ENCODE results near the gene OGT. TPM values are rescaled to one million over a fixed set of nuclear protein-coding genes. Genes with fewer than 3 reads are reported as not detected.

The OGT gene
- total and polyA plus RNA-seq, 10 of the 15 experiments (the other 5 are each of a cell fraction or from before 2014, with no cell fraction given) = 38.2 to 671 (median 107) TPM

DNA sequence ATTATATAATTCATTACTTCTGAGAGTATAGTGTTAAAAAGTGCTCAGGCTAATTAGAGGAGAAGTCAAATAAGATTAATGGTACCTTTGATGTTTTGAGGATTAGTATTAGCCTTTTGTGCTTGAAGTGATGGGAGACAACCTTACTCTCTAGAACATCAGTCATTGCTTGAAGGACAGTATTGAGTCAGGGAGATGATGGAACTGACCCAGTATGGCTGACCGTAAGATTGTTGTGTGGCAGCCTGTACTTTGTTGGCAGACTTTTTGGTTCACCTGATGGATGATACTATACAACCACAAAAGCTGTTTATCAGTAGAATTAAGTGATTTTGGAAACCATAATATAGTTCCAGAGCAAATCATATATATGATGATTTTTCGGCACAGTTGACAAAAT lies 9.9 kb downstream of the OGT start:
- BruUV-seq (replicated peaks) = no TSS peak
- TF ChIP-seq POU2F2 (IDR thresholded peaks at IDR 0.05; ENCODE audit: borderline replicate concordance, low read depth, low read length) (no peak), CEBPB (IDR thresholded peaks at IDR 0.05; ENCODE audit: borderline replicate concordance in 1 of 2, low read depth in 2 of 2, low read length in 2 of 2) (no peak), ZBED1 (IDR thresholded peaks at IDR 0.05; ENCODE audit: borderline replicate concordance) (no peak), NKRF (conservative IDR thresholded peaks at IDR 0.05) (no peak), ZSCAN29 (IDR thresholded peaks at IDR 0.05) (no peak), MTA2 (IDR thresholded peaks at IDR 0.05; ENCODE audit: low read depth) (no peak), STAT1 (conservative IDR thresholded peaks at IDR 0.05) (no peak), PBX3 (IDR thresholded peaks at IDR 0.05; ENCODE audit: insufficient replicate concordance, low read depth, low read length) (no peak), SMC3 (IDR thresholded peaks at IDR 0.05; ENCODE audit: borderline replicate concordance, low read length) (no peak), BMI1 (IDR thresholded peaks at IDR 0.05; ENCODE audit: borderline replicate concordance) (no peak), SMARCA5 (IDR thresholded peaks at IDR 0.05) (no peak), KDM1A (IDR thresholded peaks at IDR 0.05; ENCODE audit: borderline replicate concordance) (no peak)
- TF ChIP-seq, protein P1, sequence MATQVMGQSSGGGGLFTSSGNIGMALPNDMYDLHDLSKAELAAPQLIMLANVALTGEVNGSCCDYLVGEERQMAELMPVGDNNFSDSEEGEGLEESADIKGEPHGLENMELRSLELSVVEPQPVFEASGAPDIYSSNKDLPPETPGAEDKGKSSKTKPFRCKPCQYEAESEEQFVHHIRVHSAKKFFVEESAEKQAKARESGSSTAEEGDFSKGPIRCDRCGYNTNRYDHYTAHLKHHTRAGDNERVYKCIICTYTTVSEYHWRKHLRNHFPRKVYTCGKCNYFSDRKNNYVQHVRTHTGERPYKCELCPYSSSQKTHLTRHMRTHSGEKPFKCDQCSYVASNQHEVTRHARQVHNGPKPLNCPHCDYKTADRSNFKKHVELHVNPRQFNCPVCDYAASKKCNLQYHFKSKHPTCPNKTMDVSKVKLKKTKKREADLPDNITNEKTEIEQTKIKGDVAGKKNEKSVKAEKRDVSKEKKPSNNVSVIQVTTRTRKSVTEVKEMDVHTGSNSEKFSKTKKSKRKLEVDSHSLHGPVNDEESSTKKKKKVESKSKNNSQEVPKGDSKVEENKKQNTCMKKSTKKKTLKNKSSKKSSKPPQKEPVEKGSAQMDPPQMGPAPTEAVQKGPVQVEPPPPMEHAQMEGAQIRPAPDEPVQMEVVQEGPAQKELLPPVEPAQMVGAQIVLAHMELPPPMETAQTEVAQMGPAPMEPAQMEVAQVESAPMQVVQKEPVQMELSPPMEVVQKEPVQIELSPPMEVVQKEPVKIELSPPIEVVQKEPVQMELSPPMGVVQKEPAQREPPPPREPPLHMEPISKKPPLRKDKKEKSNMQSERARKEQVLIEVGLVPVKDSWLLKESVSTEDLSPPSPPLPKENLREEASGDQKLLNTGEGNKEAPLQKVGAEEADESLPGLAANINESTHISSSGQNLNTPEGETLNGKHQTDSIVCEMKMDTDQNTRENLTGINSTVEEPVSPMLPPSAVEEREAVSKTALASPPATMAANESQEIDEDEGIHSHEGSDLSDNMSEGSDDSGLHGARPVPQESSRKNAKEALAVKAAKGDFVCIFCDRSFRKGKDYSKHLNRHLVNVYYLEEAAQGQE (IDR thresholded peaks at IDR 0.05; ENCODE audit: low read depth, low read length) = no peak
- TF ChIP-seq, protein P2, sequence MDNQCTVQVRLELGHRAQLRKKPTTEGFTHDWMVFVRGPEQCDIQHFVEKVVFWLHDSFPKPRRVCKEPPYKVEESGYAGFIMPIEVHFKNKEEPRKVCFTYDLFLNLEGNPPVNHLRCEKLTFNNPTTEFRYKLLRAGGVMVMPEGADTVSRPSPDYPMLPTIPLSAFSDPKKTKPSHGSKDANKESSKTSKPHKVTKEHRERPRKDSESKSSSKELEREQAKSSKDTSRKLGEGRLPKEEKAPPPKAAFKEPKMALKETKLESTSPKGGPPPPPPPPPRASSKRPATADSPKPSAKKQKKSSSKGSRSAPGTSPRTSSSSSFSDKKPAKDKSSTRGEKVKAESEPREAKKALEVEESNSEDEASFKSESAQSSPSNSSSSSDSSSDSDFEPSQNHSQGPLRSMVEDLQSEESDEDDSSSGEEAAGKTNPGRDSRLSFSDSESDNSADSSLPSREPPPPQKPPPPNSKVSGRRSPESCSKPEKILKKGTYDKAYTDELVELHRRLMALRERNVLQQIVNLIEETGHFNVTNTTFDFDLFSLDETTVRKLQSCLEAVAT (IDR thresholded peaks at IDR 0.05) = no peak
- TF ChIP-seq, protein P3, sequence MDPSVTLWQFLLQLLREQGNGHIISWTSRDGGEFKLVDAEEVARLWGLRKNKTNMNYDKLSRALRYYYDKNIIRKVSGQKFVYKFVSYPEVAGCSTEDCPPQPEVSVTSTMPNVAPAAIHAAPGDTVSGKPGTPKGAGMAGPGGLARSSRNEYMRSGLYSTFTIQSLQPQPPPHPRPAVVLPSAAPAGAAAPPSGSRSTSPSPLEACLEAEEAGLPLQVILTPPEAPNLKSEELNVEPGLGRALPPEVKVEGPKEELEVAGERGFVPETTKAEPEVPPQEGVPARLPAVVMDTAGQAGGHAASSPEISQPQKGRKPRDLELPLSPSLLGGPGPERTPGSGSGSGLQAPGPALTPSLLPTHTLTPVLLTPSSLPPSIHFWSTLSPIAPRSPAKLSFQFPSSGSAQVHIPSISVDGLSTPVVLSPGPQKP (IDR thresholded peaks at IDR 0.05; ENCODE audit: low read depth, low read length) = no peak

More for the DNA sequence above, 9.9 kb downstream of the OGT start:
- peaks cover 6 to 7% of the 10 kb centered on the region in 2 experiments; a peak in 3 of 4 replicates for H3K36me3 ChIP-seq (ENCODE audit: control insufficient read depth in 2 of 2, insufficient read depth in 2 of 2, low read length in 1 of 2)
- H3K27ac ChIP-seq (ENCODE audit: control insufficient read depth, insufficient read depth) = no peak overlapping the region
- ChIA-PET RAD21 (ENCODE audit: unreplicated experiment) (interaction anchor here (2.5 kb wide), 1 partner anchor 109 kb away, joined by 5 read pairs; no protein-coding TSS in a partner anchor), SMC1A (ENCODE audit: uncharacterized antibody, unreplicated experiment) (interaction anchor here (0.7 to 2.3 kb wide), 5 partner anchors 9 to 110 kb away, joined by 3 to 8 read pairs (median 5); partner anchors contain the start of gene OGT), CTCF (interaction anchor here (1.9 to 2.2 kb wide), 2 partner anchors 108 to 109 kb away, joined by 5 to 7 read pairs; no protein-coding TSS in a partner anchor), POLR2A (interaction anchor here (2.4 kb wide), 1 partner anchor 9 kb away, joined by 9 read pairs; no protein-coding TSS in a partner anchor)
- H3K27me3 ChIP-seq (replicated peaks in 1 of 2; ENCODE audit: control insufficient read depth in 2 of 2, insufficient read depth in 2 of 2, low read length in 1 of 2) = no peaks in the 10 kb centered on the region
- whole genome bisulfite sequencing (ENCODE audit: insufficient coverage, insufficient replicate concordance, low lambda C conversion rate, missing lambda C conversion rate) = 49% methylated on average over 2 of the region's 2 CpGs
- in situ Hi-C loops (cut with MboI) = no loop called here
- H3K9ac ChIP-seq (ENCODE audit: control insufficient read depth, insufficient read depth, low read length) = no peak overlapping the region
- H3K9me3 ChIP-seq (replicated peaks; ENCODE audit: control insufficient read depth, insufficient read depth, low read length) = no peaks in the 10 kb centered on the region
- no peak overlapping the region; the same call in 1 of the 2 replicates for H3K4me2 ChIP-seq (ENCODE audit: control insufficient read depth, insufficient read depth)
- peaks cover 71% of the 10 kb centered on the region for H3K79me2 ChIP-seq (ENCODE audit: control insufficient read depth, insufficient read depth, low read length)
- FAIRE-seq (peak; percentile 13), ATAC-seq (no peak), DNase-seq (ENCODE audit: low read depth, low spot score) (no peak)
- H4K20me1 ChIP-seq (ENCODE audit: control insufficient read depth, insufficient read depth) = no peaks in the 10 kb centered on the region; the same call in none of the 2 replicates
- no peak overlapping the region for H2AFZ ChIP-seq (ENCODE audit: control insufficient read depth, low read depth, low read length)
- intact Hi-C loops (cut with micrococcal nuclease; ENCODE audit: unreplicated experiment) = loop anchor here (5.0 kb wide), 1 partner anchor 74 kb away; the partner anchor contains the start of gene CXCR3
- no peak overlapping the region for H3K4me3 ChIP-seq
- H3K4me1 ChIP-seq (ENCODE audit: control insufficient read depth, insufficient read depth, low read length) = peaks cover 5% of the 10 kb centered on the region; the same call in 1 of the 2 replicates

All from GM12878 (cell line).